Heart right ventricle (tissue), 16 donors: Measurements from ENCODE around the gene FOLR1. TPM values are rescaled to one million over a fixed set of nuclear protein-coding genes. Genes with fewer than 3 reads are reported as not detected.
"Not testable (repeated sequence)": the region's sequence is repeated elsewhere in the genome, so short reads cannot be mapped to it uniquely, and the experiment has no call there.

ENCODE experiments used
- ATAC-seq, 8 donors: fragments of 200-7000 bp; cut with Tn5 transposase; one replicate each; pipeline ENCODE4 v1.9.1; 2020; ENCODE audit warnings: mild to moderate bottlenecking in 8 of 8, moderate library complexity in 8 of 8, moderate number of reproducible peaks in 1 of 8
- DNase-seq, 2 donors: peaks; one replicate each; pipeline ENCODE4 v3.0.0-alpha.2; 2020
- H3K27ac ChIP-seq, 10 donors: fragments of 200-600 bp; sonication (generic) in 2 of 10; one replicate each; pipeline versions ENCODE4 v1.5.0 to v1.8.0; 2020 to 2022; ENCODE audit warnings: mild to moderate bottlenecking in 3 of 10
- H3K27me3 ChIP-seq, 7 donors: fragments of 200-600 bp; one replicate each; pipeline ENCODE4 v1.8.0; 2021 to 2022; ENCODE audit warnings: mild to moderate bottlenecking in 2 of 7
- H3K36me3 ChIP-seq, 9 donors: fragments of 200-600 bp; sonication (generic) in 1 of 9; one replicate each; pipeline versions ENCODE4 v1.5.0 to v1.8.0; 2020 to 2022; ENCODE audit warnings: mild to moderate bottlenecking in 2 of 9
- H3K4me1 ChIP-seq, 9 donors: fragments of 200-600 bp; sonication (generic) in 1 of 9; one replicate each; pipeline versions ENCODE4 v1.5.0 to v1.8.0; 2020 to 2022; ENCODE audit warnings: mild to moderate bottlenecking in 4 of 9
- H3K4me3 ChIP-seq, 10 donors: fragments of 200-600 bp; sonication (generic) in 2 of 10; one replicate each; pipeline versions ENCODE4 v1.5.0 to v1.8.0; 2020 to 2022; ENCODE audit warnings: mild to moderate bottlenecking in 7 of 10, moderate library complexity in 2 of 10
- H3K9me3 ChIP-seq, 11 donors: fragments of 200-600 bp in 10 of 11; sonication (generic) in 2 of 11; one replicate each; pipeline versions ENCODE4 v1.5.0 to v1.8.0; 2013 to 2022; ENCODE audit warnings: mild to moderate bottlenecking in 2 of 11, control low read depth in 1 of 11, moderate library complexity in 1 of 11
- CTCF ChIP-seq, 9 donors: fragments of 200-600 bp; sonication (generic) in 2 of 9; IDR thresholded peaks; one replicate each; pipeline versions ENCODE4 v1.5.0 to v1.8.0; 2021 to 2022; ENCODE audit warnings: antibody characterized with exemption in 9 of 9, mild to moderate bottlenecking in 5 of 9, moderate library complexity in 1 of 9
- WGBS, 2 donors: extraction: QIAGEN DNeasy Blood & Tissue Kit; methylation state at CpG; one replicate each; pipeline ENCODE4 v1.1.7; 2013; ENCODE audit warnings: inconsistent platforms in 1 of 2; 5-methylcytosine and 5-hydroxymethylcytosine counted together
- intact Hi-C, 10 donors: fragments of 100-400 bp; cut with DNase I; formaldehyde crosslinking; loops; one replicate each; pipeline versions ENCODE4 v1.11.1 to v1.14.2; 2022
- polyA plus RNA-seq, 2 donors: library from polyadenylated mRNA; stranded (reverse); fragments of 200-250 nt; gene quantifications; one replicate each; pipeline ENCODE4 v1.2.3, GENCODE V29; 2013
- total RNA-seq, 10 donors: library from RNA; stranded (reverse); fragmentation: NEBNext Ultra II Directional in 3 of 10; extraction: Animal tissue kit (Norgen Biotek cat#: 25700) in 3 of 10; gene quantifications; one replicate each; pipeline versions ENCODE4 v1.2.1 to v1.2.4, GENCODE V29; 2021 to 2023
- donor health status: Arrhythmogenic right ventricular cardiomyopathy.
- donor health status: ischemic (EF 13 %, LVEDD 7.1; RV severe dilation, severe dysfunction).
- donor health status: healthy with polysubstance abuse.
- donor health status: DM: no; HTN: yes; CAD: no.
- donor health status: DM: no; HTN: no; CAD: no.
- donor health status: ischemic (EF 25% LVEDD 6.9; RV normal size, moderate dysfunction).
- donor health status: ischemic (EF 25% LVEDD 5.7; RV mildly dilated, moderate dysfunction).
- donor health status: healthy.
- donor health status: DM: yes; HTN: yes; CAD: no.
- donor health status: Ischemic cardiomyopathy.
- donor health status: ischemic (EF 35%, LVEDD 5.7; RV mildly dilated, moderate dysfunction).
- donor health status: nonischemic (EF 11% LVEDD 7.7; RV severe dilation, severe dysfunction).
- donor health status: DM: yes; HTN: yes; CAD: no.
- donor health status: PGD.
- donor health status: ischemic (EF 29% LVEDD 5.4; RV normal size, mild dysfunction).
- donor health status: nonischemic (EF 23%, LVEDD 6.1; RV moderate dilation, normal function).

FOLR1 gene
- total and polyA plus RNA-seq, 12 donors = 0.16 to 1.4 (median 0.42) TPM; not detected in 3

- no peaks in the 10 kb centered on the region for H3K36me3 ChIP-seq
- intact Hi-C loops = no loop called here
- 71 to 76% methylated on average over 2 of the region's 2 CpGs for WGBS, 2 donors
- DNase-seq (no peak), ATAC-seq (no peak)
- no peaks in the 10 kb centered on the region for H3K4me1 ChIP-seq
- TF ChIP-seq CTCF (IDR thresholded peaks at IDR 0.05) = no peak
- no peaks in the 10 kb centered on the region for H3K9me3 ChIP-seq
- H3K4me3 ChIP-seq = no peak overlapping the region
- peaks cover 0 to 26% (median 22%) of the 10 kb centered on the region in 7 donors for H3K27me3 ChIP-seq
- H3K27ac ChIP-seq = no peak overlapping the region
These were observed 31.6 kb upstream of the FOLR1 start for GRCh38 chr11:72160319-72160718.

GRCh38 chr11:72162891-72163492 is 28.9 kb upstream of the FOLR1 start:
- ATAC-seq (no peak), DNase-seq (no peak)
- no peak overlapping the region for H3K27ac ChIP-seq
- WGBS, 2 donors = 74 to 76% methylated on average over 16 of the region's 16 CpGs
- H3K4me3 ChIP-seq = no peak overlapping the region
- no peaks in the 10 kb centered on the region for H3K4me1 ChIP-seq
- no peaks in the 10 kb centered on the region for H3K9me3 ChIP-seq
- intact Hi-C loops = no loop called here
- peaks cover 0 to 26% (median 22%) of the 10 kb centered on the region in 7 donors for H3K27me3 ChIP-seq
- no peak for TF ChIP-seq CTCF (IDR thresholded peaks at IDR 0.05)
- H3K36me3 ChIP-seq = no peaks in the 10 kb centered on the region

DNA sequence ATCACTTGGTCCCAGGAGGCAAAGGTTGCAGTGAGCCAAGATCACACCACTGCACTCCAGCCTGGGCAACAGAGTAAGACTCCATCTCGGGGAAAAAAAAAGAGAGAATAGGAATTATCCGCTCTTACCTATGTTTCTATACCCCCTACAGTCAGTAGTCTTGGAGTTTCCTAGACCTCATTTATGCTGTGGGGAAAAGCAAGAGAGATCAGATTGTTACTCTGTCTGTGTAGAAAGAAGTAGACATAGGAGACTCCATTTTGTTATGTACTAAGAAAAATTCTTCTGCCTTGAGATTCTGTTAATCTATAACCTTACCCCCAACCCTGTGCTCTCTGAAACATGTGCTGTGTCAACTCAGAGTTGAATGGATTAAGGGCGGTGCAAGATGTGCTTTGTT is 27.8 kb upstream of the FOLR1 start:
- H3K9me3 ChIP-seq, DNase-seq, H3K36me3 ChIP-seq, H3K4me1 ChIP-seq, ATAC-seq, H3K27ac ChIP-seq, intact Hi-C loops, H3K4me3 ChIP-seq: not testable (repeated sequence)
- H3K27me3 ChIP-seq = peaks cover 0 to 18% (median 16%) of the 10 kb centered on the region in 7 donors
- 68 to 100% methylated on average over 2 of the region's 3 CpGs for WGBS, 2 donors

GRCh38 chr11:72169046-72169555 is 22.8 kb upstream of the FOLR1 start:
- 96% methylated on average over 5 of the region's 5 CpGs for WGBS, 2 donors
- H3K27me3 ChIP-seq, H3K9me3 ChIP-seq, H3K27ac ChIP-seq, DNase-seq, intact Hi-C loops, H3K4me3 ChIP-seq, H3K36me3 ChIP-seq, H3K4me1 ChIP-seq, ATAC-seq: not testable (repeated sequence)

DNA sequence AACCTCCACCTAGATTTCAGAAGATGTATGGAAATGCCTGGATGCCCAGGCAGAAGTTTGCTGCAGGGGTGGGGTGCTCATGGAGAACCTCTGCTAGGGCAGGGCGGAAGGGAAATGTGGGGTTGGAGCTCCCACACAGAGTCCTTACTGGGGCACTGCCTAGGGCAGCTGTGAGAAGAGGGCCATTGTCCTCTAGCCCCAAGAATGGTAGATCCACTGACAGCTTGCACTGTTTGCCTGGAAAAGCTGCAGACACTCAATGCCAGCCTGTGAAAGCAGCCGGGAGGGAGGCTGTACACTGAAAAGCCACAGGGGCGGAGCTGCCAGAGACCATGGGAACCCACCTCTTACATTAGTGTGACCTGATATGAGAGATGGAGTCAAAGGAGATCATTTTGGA is 22.2 kb upstream of the FOLR1 start:
- intact Hi-C loops = not testable (repeated sequence)

GRCh38 chr11:72172043-72172442 is 19.9 kb upstream of the FOLR1 start:
- H3K27me3 ChIP-seq, DNase-seq, H3K36me3 ChIP-seq, H3K4me3 ChIP-seq, H3K9me3 ChIP-seq, H3K27ac ChIP-seq, H3K4me1 ChIP-seq, ATAC-seq, intact Hi-C loops: not testable (repeated sequence)
- WGBS, 2 donors = 65 to 66% methylated on average over 4 of the region's 4 CpGs

More for the DNA sequence above, 22.2 kb upstream of the FOLR1 start:
- not testable (repeated sequence) for H3K27ac ChIP-seq, H3K4me1 ChIP-seq, H3K27me3 ChIP-seq, DNase-seq, H3K9me3 ChIP-seq, H3K36me3 ChIP-seq, H3K4me3 ChIP-seq, ATAC-seq
- 81 to 83% methylated on average over 3 of the region's 3 CpGs for WGBS, 2 donors
